CD14-positive monocyte (primary cell): Measurements from ENCODE around the gene SLC36A3. TPM values are rescaled to one million over a fixed set of nuclear protein-coding genes. Genes with fewer than 3 reads are reported as not detected.

ENCODE experiments used
- DNase-seq, 3 donors: peaks; one replicate each; pipeline ENCODE4 v3.0.0-alpha.2; 2011 to 2022
- H2AFZ ChIP-seq: 2 replicates; pipeline ENCODE4 v1.6.0; 2012; ENCODE audit warnings: mild to moderate bottlenecking, low read depth, low read length, inconsistent platforms; ENCODE audit not compliant: insufficient read depth, poor library complexity, severe bottlenecking
- H3K27ac ChIP-seq, 2 donors: 1 replicate in 1 of 2; 2 replicates in 1 of 2; pipeline ENCODE4 v1.5.1; 2012 to 2013; ENCODE audit warnings: low read length in 2 of 2, control low read depth in 1 of 2, inconsistent platforms in 1 of 2, low read depth in 1 of 2, mild to moderate bottlenecking in 1 of 2
- H3K27me3 ChIP-seq, 2 donors: one replicate each; pipeline versions ENCODE4 v1.6.0 to v1.6.1; 2011 to 2013; ENCODE audit warnings: low read length in 2 of 2; ENCODE audit not compliant: control insufficient read depth in 2 of 2, insufficient read depth in 2 of 2
- H3K36me3 ChIP-seq, 2 donors: replicated peaks in 1 of 2; 1 replicate in 1 of 2; 2 replicates in 1 of 2; pipeline versions ENCODE4 v1.5.1 to v1.6.1; 2012 to 2013; ENCODE audit warnings: low read length in 2 of 2, control low read depth in 1 of 2, inconsistent platforms in 1 of 2, mild to moderate bottlenecking in 1 of 2; ENCODE audit not compliant: insufficient read depth in 2 of 2, control insufficient read depth in 1 of 2
- H3K4me1 ChIP-seq, 2 donors: 1 replicate in 1 of 2; 2 replicates in 1 of 2; pipeline versions ENCODE4 v1.5.1 to v1.6.1; 2012 to 2013; ENCODE audit warnings: low read length in 2 of 2, control low read depth in 1 of 2, inconsistent platforms in 1 of 2, mild to moderate bottlenecking in 1 of 2, moderate library complexity in 1 of 2; ENCODE audit not compliant: insufficient read depth in 2 of 2, control insufficient read depth in 1 of 2
- H3K4me2 ChIP-seq: replicated peaks from 2 replicates; pipeline ENCODE3; 2012; ENCODE audit warnings: low read length, moderate library complexity, mild to moderate bottlenecking; ENCODE audit not compliant: poor library complexity, severe bottlenecking; ENCODE audit errors: extremely low read depth
- H3K4me3 ChIP-seq, 3 experiments: fragments of 200-600 bp in 1 of 3; sonication (generic) in 1 of 3; replicated peaks in 1 of 3; 1 replicate in 2 of 3; 2 replicates in 1 of 3; pipeline ENCODE4 v1.5.1; 2011 to 2013; ENCODE audit warnings: low read length in 3 of 3, mild to moderate bottlenecking in 3 of 3, control low read depth in 2 of 3, low read depth in 2 of 3, inconsistent platforms in 1 of 3, moderate library complexity in 1 of 3
- H3K79me2 ChIP-seq: 2 replicates; pipeline ENCODE4 v1.6.0; 2012; ENCODE audit warnings: mild to moderate bottlenecking, control low read depth, inconsistent platforms, low read length, moderate library complexity; ENCODE audit not compliant: insufficient read depth
- H3K9ac ChIP-seq: 2 replicates; pipeline ENCODE4 v1.6.0; 2017; ENCODE audit warnings: low read length, mild to moderate bottlenecking; ENCODE audit not compliant: insufficient read depth, poor library complexity, severe bottlenecking
- H3K9me3 ChIP-seq, 2 donors: replicated peaks in 1 of 2; 1 replicate in 1 of 2; 2 replicates in 1 of 2; pipeline versions ENCODE4 v1.5.1 to v1.6.1; 2012 to 2013; ENCODE audit warnings: low read length in 2 of 2, control low read depth in 1 of 2; ENCODE audit not compliant: control insufficient read depth in 1 of 2, insufficient read depth in 1 of 2
- H4K20me1 ChIP-seq: 2 replicates; pipeline ENCODE4 v1.6.0; 2012; ENCODE audit warnings: mild to moderate bottlenecking, low read length, control low read depth, moderate library complexity; ENCODE audit not compliant: insufficient read depth
- H3K27ac Mint-ChIP-seq, 7 donors: one replicate each; pipeline ENCODE4 v1.8.0; 2020; ENCODE audit warnings: mild to moderate bottlenecking in 7 of 7, mixed read lengths in 7 of 7, moderate library complexity in 6 of 7, inconsistent platforms in 2 of 7
- H3K27me3 Mint-ChIP-seq, 3 donors: one replicate each; pipeline ENCODE4 v1.8.0; 2021 to 2022; ENCODE audit warnings: low read depth in 3 of 3, mild to moderate bottlenecking in 3 of 3, mixed read lengths in 3 of 3, moderate library complexity in 3 of 3, inconsistent platforms in 1 of 3
- H3K36me3 Mint-ChIP-seq, 2 donors: one replicate each; pipeline ENCODE4 v1.8.0; 2020; ENCODE audit warnings: mixed read lengths in 2 of 2, inconsistent platforms in 1 of 2, mild to moderate bottlenecking in 1 of 2
- H3K4me1 Mint-ChIP-seq: one replicate; pipeline ENCODE4 v1.8.0; 2020; ENCODE audit warnings: mild to moderate bottlenecking, mixed read lengths
- H3K4me3 Mint-ChIP-seq, 2 donors: one replicate each; pipeline ENCODE4 v1.8.0; 2020; ENCODE audit warnings: mild to moderate bottlenecking in 2 of 2, mixed read lengths in 2 of 2, moderate library complexity in 1 of 2
- H3K9me3 Mint-ChIP-seq, 7 donors: one replicate each; pipeline ENCODE4 v1.8.0; 2020 to 2022; ENCODE audit warnings: mixed read lengths in 7 of 7, mild to moderate bottlenecking in 6 of 7, moderate library complexity in 6 of 7, inconsistent platforms in 2 of 7
- WGBS: methylation state at CpG from one replicate; pipeline ENCODE4 v1.1.5; 2013; ENCODE audit warnings: missing lambda C conversion rate; ENCODE audit not compliant: insufficient coverage; 5-methylcytosine and 5-hydroxymethylcytosine counted together
- intact Hi-C, 2 donors: fragments of 100-400 bp; cut with micrococcal nuclease; formaldehyde crosslinking; loops; one replicate each; pipeline versions ENCODE4 v1.15.0 to v1.15.1; 2023
- polyA minus RNA-seq: library from RNA; depleted of rRNA, polyadenylated mRNA; stranded (reverse); fragments of >200 nt; gene quantifications from 2 replicates; pipeline ENCODE4 v1.2.3, GENCODE V29; 2012
- polyA plus RNA-seq, 3 donors: library from polyadenylated mRNA; depleted of rRNA in 1 of 3; unstranded in 2 of 3; stranded (reverse) in 1 of 3; fragments of 300-500 nt in 2 of 3; fragments of >200 nt in 1 of 3; fragmentation: Illumina TruSeq in 2 of 3; gene quantifications; 1 replicate in 2 of 3; 2 replicates in 1 of 3; pipeline ENCODE4 v1.2.3, GENCODE V29; 2012 to 2021
- total RNA-seq, 12 experiments: library from RNA in 1 of 12; stranded (reverse) in 1 of 12; fragments of 120-200 nt in 1 of 12; gene quantifications; one replicate each; pipeline ENCODE4 v1.2.4 and lab custom pipeline; 2013 to 2026; ENCODE audit warnings: mixed read lengths in 6 of 12, inconsistent platforms in 1 of 12
- TF ChIP-seq, protein P1 (sequence below): fragments of 200-600 bp; IDR thresholded peaks from one replicate; pipeline ENCODE4 v1.8.0; 2022; ENCODE audit warnings: antibody characterized with exemption, mild to moderate bottlenecking

Gene SLC36A3
- total RNA-seq (2013): not detected
- polyA plus RNA-seq (not detected), polyA minus RNA-seq (not detected in 2 replicates), total RNA-seq (lab: John Stamatoyannopoulos, UW) (0 to 1.5 (median 0) reads per million in 11 experiments)

DNA sequence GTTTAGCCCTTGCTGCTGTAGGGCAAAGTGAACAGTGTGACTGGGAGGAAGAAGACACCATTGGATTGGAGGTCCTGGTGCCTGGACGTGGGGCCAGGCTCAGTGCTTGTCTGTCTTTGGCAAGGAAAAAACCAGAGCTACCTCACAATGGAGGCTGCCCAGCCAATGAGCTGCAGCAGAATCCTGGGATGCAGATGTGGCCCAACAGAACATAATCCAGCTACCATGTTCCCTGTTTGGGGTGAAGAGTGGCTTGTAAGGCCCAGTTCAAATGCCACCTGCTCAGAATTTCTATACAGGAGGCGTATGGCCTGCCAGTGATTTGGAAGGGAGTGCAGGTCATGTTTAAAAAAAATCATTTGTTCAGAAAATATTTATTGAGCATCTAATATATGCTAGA, at the start of gene SLC36A3:
TSS of gene SLC36A3 (minus strand) at position 101 of the 400 bp plus-strand sequence. CDS start 412 bp downstream, outside the sequence.
- Mint-ChIP-seq H3K36me3 (no peaks in the 10 kb centered on the region), H3K27ac (peak within 1 kb of the TSS in 1 of 7 donors; percentile 6), H3K4me1 (peaks cover under 1% of the 10 kb centered on the region), H3K9me3 (no peaks in the 10 kb centered on the region), H3K4me3 (no peak within 1 kb of the TSS), H3K27me3 (peaks cover 18 to 42% (median 20%) of the 10 kb centered on the region in 3 donors)
- Histone ChIP-seq H3K27ac (no peak within 1 kb of the TSS), H3K4me2 (no peak within 1 kb of the TSS), H3K4me3 (no peak within 1 kb of the TSS), H3K4me1 (no peaks in the 10 kb centered on the region), H3K79me2 (no peaks in the 10 kb centered on the region), H4K20me1 (no peaks in the 10 kb centered on the region), H3K36me3 (no peaks in the 10 kb centered on the region), H2AFZ (no peak within 1 kb of the TSS), H3K9me3 (no peaks in the 10 kb centered on the region), H3K9ac (no peak within 1 kb of the TSS), H3K27me3 (no peaks in the 10 kb centered on the region)
- no peak for DNase-seq
- intact Hi-C loops: no loop called here
- 100% methylated on average over 1 of the region's 2 CpGs for WGBS
- TF ChIP-seq, protein P1, sequence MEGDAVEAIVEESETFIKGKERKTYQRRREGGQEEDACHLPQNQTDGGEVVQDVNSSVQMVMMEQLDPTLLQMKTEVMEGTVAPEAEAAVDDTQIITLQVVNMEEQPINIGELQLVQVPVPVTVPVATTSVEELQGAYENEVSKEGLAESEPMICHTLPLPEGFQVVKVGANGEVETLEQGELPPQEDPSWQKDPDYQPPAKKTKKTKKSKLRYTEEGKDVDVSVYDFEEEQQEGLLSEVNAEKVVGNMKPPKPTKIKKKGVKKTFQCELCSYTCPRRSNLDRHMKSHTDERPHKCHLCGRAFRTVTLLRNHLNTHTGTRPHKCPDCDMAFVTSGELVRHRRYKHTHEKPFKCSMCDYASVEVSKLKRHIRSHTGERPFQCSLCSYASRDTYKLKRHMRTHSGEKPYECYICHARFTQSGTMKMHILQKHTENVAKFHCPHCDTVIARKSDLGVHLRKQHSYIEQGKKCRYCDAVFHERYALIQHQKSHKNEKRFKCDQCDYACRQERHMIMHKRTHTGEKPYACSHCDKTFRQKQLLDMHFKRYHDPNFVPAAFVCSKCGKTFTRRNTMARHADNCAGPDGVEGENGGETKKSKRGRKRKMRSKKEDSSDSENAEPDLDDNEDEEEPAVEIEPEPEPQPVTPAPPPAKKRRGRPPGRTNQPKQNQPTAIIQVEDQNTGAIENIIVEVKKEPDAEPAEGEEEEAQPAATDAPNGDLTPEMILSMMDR: no peak

DNA sequence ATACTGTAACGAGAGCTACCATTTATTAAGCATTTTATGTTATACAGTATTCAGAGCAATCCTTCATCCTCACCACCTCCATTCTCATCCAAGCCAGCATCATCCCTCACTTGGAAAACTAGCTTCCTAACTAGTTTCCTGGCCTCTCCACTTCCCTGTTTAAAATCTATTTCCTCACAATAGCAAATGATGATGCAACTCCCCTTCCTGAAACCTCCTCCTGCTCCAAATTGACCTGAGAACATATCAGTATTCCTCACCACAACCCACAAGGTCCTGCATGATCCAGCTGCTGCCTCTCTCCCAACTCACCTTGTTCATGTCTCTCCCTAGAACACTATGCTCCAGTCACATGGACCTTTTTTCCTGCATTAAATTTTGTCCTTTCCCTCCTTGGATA, 48.1 kb upstream of the SLC36A3 start:
- H3K4me1 ChIP-seq: peaks cover 2 to 4% of the 10 kb centered on the region in 2 donors
- H3K4me1 Mint-ChIP-seq: peaks cover 6% of the 10 kb centered on the region
- no peaks in the 10 kb centered on the region for H3K79me2 ChIP-seq
- no peaks in the 10 kb centered on the region for H3K9me3 ChIP-seq
- H3K36me3 Mint-ChIP-seq: no peaks in the 10 kb centered on the region
- peak overlapping the region in 1 of 7 donors; percentile 19 for H3K27ac Mint-ChIP-seq
- no peak overlapping the region for H3K4me3 ChIP-seq
- H3K27me3 Mint-ChIP-seq: peaks cover 9 to 20% (median 14%) of the 10 kb centered on the region in 3 donors
- H3K4me2 ChIP-seq: no peak overlapping the region
- H2AFZ ChIP-seq: no peak overlapping the region
- H3K4me3 Mint-ChIP-seq: no peak overlapping the region
- intact Hi-C loops: no loop called here
- no peaks in the 10 kb centered on the region for H3K36me3 ChIP-seq
- H3K27ac ChIP-seq: no peak overlapping the region
- TF ChIP-seq, protein P1: no peak
- no peak overlapping the region for H3K9ac ChIP-seq
- WGBS: no CpG with 5 or more reads among the region's 1 CpG
- H3K27me3 ChIP-seq: peaks cover 4 to 15% of the 10 kb centered on the region in 2 donors
- no peaks in the 10 kb centered on the region for H4K20me1 ChIP-seq
- peaks cover 0 to 5% (median 0%) of the 10 kb centered on the region in 7 donors for H3K9me3 Mint-ChIP-seq
- peak in 2 of 3 donors; percentile 9 to 19 for DNase-seq
